HEK293T (cell line): ENCODE data around the gene IL32.
"Not testable (repeated sequence)": the region's sequence is repeated elsewhere in the genome, so short reads cannot be mapped to it uniquely, and the experiment has no call there.

Experiments
- ARNT ChIP-seq: fragments of 450-650 bp; IDR thresholded peaks from 2 replicates; pipeline ENCODE4 v1.6.1; 2017; ENCODE audit warnings: mild to moderate bottlenecking
- BHLHE40 ChIP-seq: fragments of 450-650 bp; IDR thresholded peaks from 2 replicates; pipeline ENCODE4 v1.6.1; 2016; ENCODE audit warnings: mild to moderate bottlenecking, moderate library complexity, borderline replicate concordance
- ELF4 ChIP-seq: fragments of 450-650 bp; IDR thresholded peaks from 2 replicates; pipeline ENCODE4 v1.6.1; 2017; ENCODE audit warnings: antibody characterized with exemption
- FOXA1 ChIP-seq: fragments of 450-650 bp; IDR thresholded peaks from 2 replicates; pipeline ENCODE4 v1.6.1; 2016; ENCODE audit warnings: mild to moderate bottlenecking
- FOXK2 ChIP-seq: fragments of 450-650 bp; IDR thresholded peaks from 2 replicates; pipeline ENCODE4 v1.6.1; 2016; ENCODE audit warnings: mild to moderate bottlenecking
- FOXM1 ChIP-seq: fragments of 450-650 bp; IDR thresholded peaks from 2 replicates; pipeline ENCODE4 v1.6.1; 2017; ENCODE audit warnings: mild to moderate bottlenecking, borderline replicate concordance
- HDGF ChIP-seq: fragments of 450-650 bp; IDR thresholded peaks from 2 replicates; pipeline ENCODE4 v1.6.1; 2017; ENCODE audit warnings: antibody characterized with exemption, borderline replicate concordance
- L3MBTL2 ChIP-seq: fragments of 450-650 bp; conservative IDR thresholded peaks from 2 replicates; pipeline ENCODE4 v1.6.1; 2016; ENCODE audit warnings: mild to moderate bottlenecking
- LEF1 ChIP-seq: fragments of 450-650 bp; IDR thresholded peaks from 2 replicates; pipeline ENCODE4 v1.6.1; 2017; ENCODE audit warnings: mild to moderate bottlenecking, borderline replicate concordance
- PKNOX1 ChIP-seq: fragments of 450-650 bp; IDR thresholded peaks from 2 replicates; pipeline ENCODE4 v1.6.1; 2016
- SP1 ChIP-seq: fragments of 450-650 bp; IDR thresholded peaks from 2 replicates; pipeline ENCODE4 v1.6.1; 2017
- SUZ12 ChIP-seq: fragments of 450-650 bp; IDR thresholded peaks from 2 replicates; pipeline ENCODE4 v1.6.1; 2016; ENCODE audit warnings: mild to moderate bottlenecking
- TARDBP ChIP-seq: fragments of 450-650 bp; IDR thresholded peaks from 2 replicates; pipeline ENCODE4 v1.6.1; 2016

- not testable (repeated sequence) for TF ChIP-seq TARDBP, PKNOX1, FOXK2, FOXA1, L3MBTL2, SP1, LEF1, FOXM1, ARNT, ELF4, HDGF, SUZ12, BHLHE40
Observed at GRCh38 chr16:3072148-3072547, 6.7 kb downstream of the IL32 start.
